Fibroblast of skin of left biceps (primary cell): ENCODE data around the gene ZGRF1.
"Not testable (repeated sequence)": the region's sequence is repeated elsewhere in the genome, so short reads cannot be mapped to it uniquely, and the experiment has no call there.

ENCODE experiments used
- DNase-seq, 2 experiments: peaks; one replicate each; pipeline ENCODE4 v3.0.0-alpha.2; 2013; ENCODE audit warnings: low read depth in 2 of 2

ZGRF1 gene, protein sequence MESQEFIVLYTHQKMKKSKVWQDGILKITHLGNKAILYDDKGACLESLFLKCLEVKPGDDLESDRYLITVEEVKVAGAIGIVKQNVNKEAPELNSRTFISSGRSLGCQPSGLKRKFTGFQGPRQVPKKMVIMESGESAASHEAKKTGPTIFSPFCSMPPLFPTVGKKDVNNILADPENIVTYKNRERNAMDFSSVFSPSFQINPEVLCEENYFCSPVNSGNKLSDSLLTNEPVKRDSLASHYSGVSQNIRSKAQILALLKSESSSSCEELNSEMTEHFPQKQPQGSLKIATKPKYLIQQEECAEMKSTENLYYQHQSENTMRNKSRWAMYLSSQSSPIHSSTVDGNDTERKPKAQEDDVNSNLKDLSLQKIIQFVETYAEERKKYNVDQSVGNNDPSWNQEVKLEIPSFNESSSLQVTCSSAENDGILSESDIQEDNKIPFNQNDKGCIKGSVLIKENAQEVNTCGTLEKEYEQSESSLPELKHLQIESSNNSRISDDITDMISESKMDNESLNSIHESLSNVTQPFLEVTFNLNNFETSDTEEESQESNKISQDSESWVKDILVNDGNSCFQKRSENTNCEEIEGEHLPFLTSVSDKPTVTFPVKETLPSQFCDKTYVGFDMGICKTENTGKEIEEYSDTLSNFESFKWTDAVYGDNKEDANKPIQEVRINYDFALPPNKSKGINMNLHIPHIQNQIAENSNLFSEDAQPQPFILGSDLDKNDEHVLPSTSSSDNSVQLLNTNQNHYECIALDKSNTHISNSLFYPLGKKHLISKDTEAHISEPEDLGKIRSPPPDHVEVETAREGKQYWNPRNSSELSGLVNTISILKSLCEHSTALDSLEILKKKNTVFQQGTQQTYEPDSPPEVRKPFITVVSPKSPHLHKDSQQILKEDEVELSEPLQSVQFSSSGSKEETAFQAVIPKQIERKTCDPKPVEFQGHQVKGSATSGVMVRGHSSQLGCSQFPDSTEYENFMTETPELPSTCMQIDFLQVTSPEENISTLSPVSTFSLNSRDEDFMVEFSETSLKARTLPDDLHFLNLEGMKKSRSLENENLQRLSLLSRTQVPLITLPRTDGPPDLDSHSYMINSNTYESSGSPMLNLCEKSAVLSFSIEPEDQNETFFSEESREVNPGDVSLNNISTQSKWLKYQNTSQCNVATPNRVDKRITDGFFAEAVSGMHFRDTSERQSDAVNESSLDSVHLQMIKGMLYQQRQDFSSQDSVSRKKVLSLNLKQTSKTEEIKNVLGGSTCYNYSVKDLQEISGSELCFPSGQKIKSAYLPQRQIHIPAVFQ (N-terminal part only)

GRCh38 chr4:112636688-112637551 lies at the start of gene ZGRF1, which contains the start of gene LARP7:
Gene ZGRF1, minus strand, starts transcription at chr4:112636909. Its CDS starts 3,733 bp downstream, at chr4:112633176.
Gene LARP7, plus strand, starts transcription at chr4:112637143. Its CDS starts 7,527 bp downstream, at chr4:112644670.
- peak; percentile 99 for DNase-seq

- no peak for DNase-seq
Observed at GRCh38 chr4:112680996-112681395, 44.3 kb upstream of the ZGRF1 start.

DNA sequence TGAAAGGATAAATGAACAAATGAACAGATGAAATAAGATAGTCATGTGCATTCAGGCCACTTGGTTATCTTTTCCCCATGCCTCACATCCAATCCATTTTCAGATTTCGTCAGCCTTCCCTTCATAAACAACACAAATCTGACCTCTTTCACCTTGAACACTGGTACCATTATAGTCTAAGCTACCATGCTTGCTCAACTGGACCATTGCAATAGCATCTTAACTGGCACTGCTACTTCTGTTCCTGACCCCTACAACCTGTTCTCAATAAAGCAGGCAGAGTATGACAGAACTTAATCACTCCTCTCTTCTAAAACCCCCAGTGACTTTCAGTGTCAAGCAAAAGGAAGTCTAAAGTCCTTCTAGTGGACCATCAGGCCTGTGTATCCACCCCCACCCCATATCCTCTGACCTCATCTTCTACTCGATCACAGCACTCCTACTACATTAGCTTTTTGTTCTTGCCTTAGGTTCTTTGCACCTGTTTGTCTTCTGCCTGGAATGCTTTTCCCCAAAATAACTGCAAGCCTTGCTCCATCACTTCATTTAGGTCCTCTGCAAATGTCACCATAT lies 40.9 kb upstream of the ZGRF1 start:
- DNase-seq: no peak

- no peak for DNase-seq
Observed at GRCh38 chr4:112674376-112674775, 37.7 kb upstream of the ZGRF1 start.

- no peak for DNase-seq
Observed at GRCh38 chr4:112673686-112674085, 37.0 kb upstream of the ZGRF1 start.

GRCh38 chr4:112673076-112673475 lies 36.4 kb upstream of the ZGRF1 start:
- DNase-seq: no peak

GRCh38 chr4:112668131-112668530 lies 31.4 kb upstream of the ZGRF1 start:
- DNase-seq: no peak

DNA sequence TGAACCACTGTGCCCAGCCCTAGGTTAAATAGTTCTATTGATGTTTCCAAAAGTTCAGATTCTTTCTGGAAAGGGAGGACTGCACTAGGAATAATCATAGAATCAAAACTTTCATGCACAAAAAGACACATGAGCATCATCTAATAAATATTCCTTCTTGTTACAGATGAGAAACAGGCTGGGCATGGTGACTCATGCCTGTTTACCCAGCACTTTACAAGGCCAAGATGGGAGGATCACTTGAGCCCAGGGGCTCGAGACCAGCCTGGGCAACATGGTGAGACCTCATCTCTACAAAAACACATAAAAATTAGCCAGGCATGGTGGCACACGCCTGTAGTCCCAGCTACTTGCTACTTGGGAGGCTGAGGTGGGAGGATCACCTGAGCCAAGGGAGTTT lies 27.9 kb upstream of the ZGRF1 start:
- no peak for DNase-seq

GRCh38 chr4:112656115-112656514 lies 19.4 kb upstream of the ZGRF1 start:
- not testable (repeated sequence) for DNase-seq

DNA sequence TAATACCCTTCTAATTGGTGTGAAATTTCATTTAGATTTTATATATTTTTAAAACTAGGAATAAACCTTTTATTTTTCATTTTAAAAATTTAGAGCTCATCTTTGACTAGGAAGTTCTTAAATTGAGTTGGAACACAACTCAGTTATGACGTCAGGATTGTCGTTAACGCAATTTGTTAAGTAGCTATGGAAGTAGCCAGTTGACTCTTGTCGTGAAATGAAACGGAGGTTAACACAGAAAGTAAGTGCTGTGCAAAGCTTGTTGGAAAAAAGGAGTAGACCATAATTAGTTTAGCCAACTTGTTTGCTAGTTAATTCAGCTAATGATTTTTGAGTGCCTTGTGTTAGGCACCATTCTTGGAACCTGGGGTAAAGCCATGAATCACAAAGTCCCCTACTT lies 18.6 kb upstream of the ZGRF1 start:
- DNase-seq: no peak

DNA sequence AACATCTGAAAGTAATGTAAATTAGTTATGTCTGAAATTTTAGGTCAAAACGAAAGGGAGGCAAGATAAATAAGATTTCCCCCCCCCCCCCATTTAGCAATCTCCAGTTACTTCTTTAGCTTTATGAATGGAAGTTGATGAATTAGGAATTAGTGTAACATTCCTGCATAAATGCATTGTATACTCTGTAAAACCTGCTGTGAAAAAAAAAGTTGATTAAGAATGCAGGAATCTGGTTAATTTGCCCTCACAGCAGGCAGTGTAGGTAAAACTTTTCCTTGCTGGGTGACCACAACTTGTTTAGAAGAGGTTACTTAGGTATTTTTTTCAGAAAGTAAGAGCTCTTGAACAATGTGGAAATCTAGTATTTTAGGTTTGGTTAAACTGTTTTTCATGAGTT lies 15.5 kb upstream of the ZGRF1 start:
- no peak for DNase-seq

- DNase-seq: no peak
Observed at GRCh38 chr4:112651641-112652040, 14.9 kb upstream of the ZGRF1 start.

GRCh38 chr4:112650332-112650731 lies 13.6 kb upstream of the ZGRF1 start:
- DNase-seq: no peak

GRCh38 chr4:112649055-112649408 lies 12.3 kb upstream of the ZGRF1 start:
- DNase-seq: no peak

GRCh38 chr4:112648263-112649054 lies 11.8 kb upstream of the ZGRF1 start:
- DNase-seq: no peak

DNA sequence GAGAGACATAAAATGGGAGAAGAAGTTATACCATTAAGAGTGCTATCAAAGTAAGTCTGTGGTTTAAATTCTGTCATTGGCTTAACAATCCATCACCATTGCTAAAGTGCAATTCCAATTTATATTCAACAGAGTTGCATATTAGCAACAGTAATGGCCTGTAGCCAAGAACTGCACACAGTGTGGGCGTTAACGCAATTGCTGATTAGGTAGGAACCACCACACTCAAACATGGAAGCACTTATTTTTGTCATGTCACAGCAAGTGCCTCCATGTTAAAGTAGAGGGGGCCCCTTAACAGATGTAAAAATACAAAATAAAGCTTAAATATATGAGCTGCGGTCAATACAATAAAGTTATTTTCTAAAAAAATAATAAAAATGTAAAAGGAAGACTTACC lies 11.1 kb upstream of the ZGRF1 start:
- DNase-seq: no peak

GRCh38 chr4:112646632-112647537 lies 10.2 kb upstream of the ZGRF1 start:
- no peak for DNase-seq

DNA sequence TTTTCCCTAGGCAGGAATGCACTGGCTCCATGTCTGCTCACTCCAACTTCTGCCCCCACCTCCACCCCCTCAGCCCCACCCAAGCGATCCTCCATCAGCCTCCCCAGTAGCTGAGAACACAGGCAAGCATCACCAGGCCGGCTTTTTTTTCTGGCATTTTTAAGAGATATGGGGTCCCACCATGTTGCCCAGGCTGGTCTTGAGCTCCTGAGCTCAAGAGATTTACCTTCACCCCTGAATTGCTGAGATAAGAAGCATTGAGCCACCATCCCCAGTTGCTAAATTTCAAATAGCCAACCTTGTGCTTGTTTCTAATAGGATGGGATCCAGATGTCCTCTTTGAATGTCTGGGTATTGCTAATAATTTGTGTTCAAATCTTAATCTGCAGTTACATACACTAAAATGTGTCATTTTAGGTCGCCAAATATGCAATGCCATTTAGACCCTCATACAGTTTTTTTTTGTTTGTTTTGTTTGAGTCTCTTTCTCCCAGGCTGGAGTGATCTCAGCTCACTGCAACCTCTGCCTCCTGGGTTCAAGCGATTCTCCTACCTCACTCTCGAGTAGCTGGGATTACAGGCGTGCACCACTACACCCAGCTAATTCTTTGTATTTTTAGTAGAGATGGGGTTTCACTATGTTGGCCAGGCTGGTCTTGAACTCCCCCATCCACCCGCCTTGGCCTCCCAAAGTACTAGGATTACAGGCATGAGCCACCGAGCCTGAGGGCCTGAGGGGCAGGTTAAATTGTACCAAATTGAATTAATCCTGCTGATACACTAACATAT lies 9.0 kb upstream of the ZGRF1 start:
- DNase-seq: no peak
